Measurements from ENCODE around the gene EIF4EBP2.
A peak's percentile ranks its signal among the peaks of the same experiment; 100 is the strongest.

EIF4EBP2 gene

GRCh38 chr10:70381471-70382421 is 22.2 kb upstream of the EIF4EBP2 start:
- Histone ChIP-seq H3K9me3 (ENCODE audit: control insufficient read depth, insufficient read depth, low read length) (no peaks in the 10 kb centered on the region), H3K4me1 (ENCODE audit: control insufficient read depth, insufficient read depth, low read length) (peaks cover 5% of the 10 kb centered on the region), H3K9ac (ENCODE audit: low read depth, low read length) (peak overlapping the region; percentile 81), H3K4me3 (ENCODE audit: low read depth, low read length) (peak overlapping the region; percentile 88), H3K36me3 (ENCODE audit: control insufficient read depth, insufficient read depth, low read length) (no peaks in the 10 kb centered on the region), H3K27me3 (ENCODE audit: control insufficient read depth, insufficient read depth, low read length) (peaks cover 18% of the 10 kb centered on the region)

GRCh38 chr10:70391654-70392053 is 12.3 kb upstream of the EIF4EBP2 start:
- H3K4me3 ChIP-seq (ENCODE audit: low read depth, low read length), result no peak overlapping the region
- H3K4me1 ChIP-seq (ENCODE audit: control insufficient read depth, insufficient read depth, low read length), result no peaks in the 10 kb centered on the region
- H3K9me3 ChIP-seq (ENCODE audit: control insufficient read depth, insufficient read depth, low read length), result no peaks in the 10 kb centered on the region
- H3K36me3 ChIP-seq (ENCODE audit: control insufficient read depth, insufficient read depth, low read length), result no peaks in the 10 kb centered on the region
- H3K9ac ChIP-seq (ENCODE audit: low read depth, low read length), result no peak overlapping the region
- H3K27me3 ChIP-seq (ENCODE audit: control insufficient read depth, insufficient read depth, low read length), result no peaks in the 10 kb centered on the region

- no peaks in the 10 kb centered on the region for H3K9me3 ChIP-seq (ENCODE audit: control insufficient read depth, insufficient read depth, low read length)
- H3K36me3 ChIP-seq (ENCODE audit: control insufficient read depth, insufficient read depth, low read length), result no peaks in the 10 kb centered on the region
- H3K27me3 ChIP-seq (ENCODE audit: control insufficient read depth, insufficient read depth, low read length), result no peaks in the 10 kb centered on the region
- no peak overlapping the region for H3K4me3 ChIP-seq (ENCODE audit: low read depth, low read length)
- H3K4me1 ChIP-seq (ENCODE audit: control insufficient read depth, insufficient read depth, low read length), result no peaks in the 10 kb centered on the region
- no peak overlapping the region for H3K9ac ChIP-seq (ENCODE audit: low read depth, low read length)
These were observed 7.8 kb upstream of the EIF4EBP2 start for GRCh38 chr10:70396140-70396539.

GRCh38 chr10:70399177-70399576 is 4.8 kb upstream of the EIF4EBP2 start:
- H3K36me3 ChIP-seq (ENCODE audit: control insufficient read depth, insufficient read depth, low read length), result no peaks in the 10 kb centered on the region
- no peaks in the 10 kb centered on the region for H3K27me3 ChIP-seq (ENCODE audit: control insufficient read depth, insufficient read depth, low read length)
- no peak overlapping the region for H3K9ac ChIP-seq (ENCODE audit: low read depth, low read length)
- no peaks in the 10 kb centered on the region for H3K9me3 ChIP-seq (ENCODE audit: control insufficient read depth, insufficient read depth, low read length)
- no peaks in the 10 kb centered on the region for H3K4me1 ChIP-seq (ENCODE audit: control insufficient read depth, insufficient read depth, low read length)
- no peak overlapping the region for H3K4me3 ChIP-seq (ENCODE audit: low read depth, low read length)

- peaks cover 4% of the 10 kb centered on the region for H3K4me1 ChIP-seq (ENCODE audit: control insufficient read depth, insufficient read depth, low read length)
- H3K27me3 ChIP-seq (ENCODE audit: control insufficient read depth, insufficient read depth, low read length), result no peaks in the 10 kb centered on the region
- H3K9ac ChIP-seq (ENCODE audit: low read depth, low read length), result no peak overlapping the region
- H3K9me3 ChIP-seq (ENCODE audit: control insufficient read depth, insufficient read depth, low read length), result no peaks in the 10 kb centered on the region
- H3K36me3 ChIP-seq (ENCODE audit: control insufficient read depth, insufficient read depth, low read length), result no peaks in the 10 kb centered on the region
- no peak overlapping the region for H3K4me3 ChIP-seq (ENCODE audit: low read depth, low read length)
These were observed 386 bp upstream of the EIF4EBP2 start for GRCh38 chr10:70403483-70404035.

GRCh38 chr10:70404787-70405036 is 767 bp downstream of the EIF4EBP2 start:
- H3K4me1 ChIP-seq (ENCODE audit: control insufficient read depth, insufficient read depth, low read length), result peaks cover 4% of the 10 kb centered on the region
- H3K9me3 ChIP-seq (ENCODE audit: control insufficient read depth, insufficient read depth, low read length), result no peaks in the 10 kb centered on the region
- H3K4me3 ChIP-seq (ENCODE audit: low read depth, low read length), result peak overlapping the region; percentile 87
- no peaks in the 10 kb centered on the region for H3K36me3 ChIP-seq (ENCODE audit: control insufficient read depth, insufficient read depth, low read length)
- peak overlapping the region; percentile 70 for H3K9ac ChIP-seq (ENCODE audit: low read depth, low read length)
- H3K27me3 ChIP-seq (ENCODE audit: control insufficient read depth, insufficient read depth, low read length), result no peaks in the 10 kb centered on the region

GRCh38 chr10:70405037-70405824 is 1.3 kb downstream of the EIF4EBP2 start:
- H3K4me3 ChIP-seq (ENCODE audit: low read depth, low read length), result peak overlapping the region; percentile 87
- H3K27me3 ChIP-seq (ENCODE audit: control insufficient read depth, insufficient read depth, low read length), result no peaks in the 10 kb centered on the region
- H3K36me3 ChIP-seq (ENCODE audit: control insufficient read depth, insufficient read depth, low read length), result no peaks in the 10 kb centered on the region
- no peaks in the 10 kb centered on the region for H3K9me3 ChIP-seq (ENCODE audit: control insufficient read depth, insufficient read depth, low read length)
- H3K4me1 ChIP-seq (ENCODE audit: control insufficient read depth, insufficient read depth, low read length), result peaks cover 4% of the 10 kb centered on the region
- peak overlapping the region; percentile 70 for H3K9ac ChIP-seq (ENCODE audit: low read depth, low read length)

GRCh38 chr10:70409772-70410171 is 5.8 kb downstream of the EIF4EBP2 start:
- H3K27me3 ChIP-seq (ENCODE audit: control insufficient read depth, insufficient read depth, low read length), result no peaks in the 10 kb centered on the region

GRCh38 chr10:70410608-70411007 is 6.7 kb downstream of the EIF4EBP2 start:
- Histone ChIP-seq H3K27me3 (ENCODE audit: control insufficient read depth, insufficient read depth, low read length) (no peaks in the 10 kb centered on the region), H3K9me3 (ENCODE audit: control insufficient read depth, insufficient read depth, low read length) (no peaks in the 10 kb centered on the region), H3K4me1 (ENCODE audit: control insufficient read depth, insufficient read depth, low read length) (peaks cover 10% of the 10 kb centered on the region), H3K36me3 (ENCODE audit: control insufficient read depth, insufficient read depth, low read length) (no peaks in the 10 kb centered on the region), H3K4me3 (ENCODE audit: low read depth, low read length) (no peak overlapping the region), H3K9ac (ENCODE audit: low read depth, low read length) (no peak overlapping the region)

More at GRCh38 chr10:70409772-70410171, 5.8 kb downstream of the EIF4EBP2 start:
- H3K9me3 ChIP-seq (ENCODE audit: control insufficient read depth, insufficient read depth, low read length), result no peaks in the 10 kb centered on the region
- H3K36me3 ChIP-seq (ENCODE audit: control insufficient read depth, insufficient read depth, low read length), result no peaks in the 10 kb centered on the region
- H3K4me3 ChIP-seq (ENCODE audit: low read depth, low read length), result no peak overlapping the region
- no peak overlapping the region for H3K9ac ChIP-seq (ENCODE audit: low read depth, low read length)
- peaks cover 10% of the 10 kb centered on the region for H3K4me1 ChIP-seq (ENCODE audit: control insufficient read depth, insufficient read depth, low read length)

GRCh38 chr10:70412356-70412755 is 8.4 kb downstream of the EIF4EBP2 start:
- H3K36me3 ChIP-seq (ENCODE audit: control insufficient read depth, insufficient read depth, low read length), result no peaks in the 10 kb centered on the region
- H3K9ac ChIP-seq (ENCODE audit: low read depth, low read length), result no peak overlapping the region
- H3K4me1 ChIP-seq (ENCODE audit: control insufficient read depth, insufficient read depth, low read length), result peaks cover 7% of the 10 kb centered on the region
- no peaks in the 10 kb centered on the region for H3K9me3 ChIP-seq (ENCODE audit: control insufficient read depth, insufficient read depth, low read length)
- H3K4me3 ChIP-seq (ENCODE audit: low read depth, low read length), result no peak overlapping the region
- no peaks in the 10 kb centered on the region for H3K27me3 ChIP-seq (ENCODE audit: control insufficient read depth, insufficient read depth, low read length)

- no peak overlapping the region for H3K4me3 ChIP-seq (ENCODE audit: low read depth, low read length)
- peaks cover 3% of the 10 kb centered on the region for H3K36me3 ChIP-seq (ENCODE audit: control insufficient read depth, insufficient read depth, low read length)
- no peaks in the 10 kb centered on the region for H3K9me3 ChIP-seq (ENCODE audit: control insufficient read depth, insufficient read depth, low read length)
- no peak overlapping the region for H3K9ac ChIP-seq (ENCODE audit: low read depth, low read length)
- no peaks in the 10 kb centered on the region for H3K4me1 ChIP-seq (ENCODE audit: control insufficient read depth, insufficient read depth, low read length)
- H3K27me3 ChIP-seq (ENCODE audit: control insufficient read depth, insufficient read depth, low read length), result no peaks in the 10 kb centered on the region
These were observed 13.6 kb downstream of the EIF4EBP2 start for GRCh38 chr10:70417568-70417967.

All from iPS-15b (cell line).